ENCODE data around the gene TUT7. TPM values are rescaled to one million over a fixed set of nuclear protein-coding genes. Genes with fewer than 3 reads are reported as not detected.

TUT7 gene
- total and polyA plus RNA-seq, 2 experiments from 2014 or later, result 21.4 to 23.8 TPM

DNA sequence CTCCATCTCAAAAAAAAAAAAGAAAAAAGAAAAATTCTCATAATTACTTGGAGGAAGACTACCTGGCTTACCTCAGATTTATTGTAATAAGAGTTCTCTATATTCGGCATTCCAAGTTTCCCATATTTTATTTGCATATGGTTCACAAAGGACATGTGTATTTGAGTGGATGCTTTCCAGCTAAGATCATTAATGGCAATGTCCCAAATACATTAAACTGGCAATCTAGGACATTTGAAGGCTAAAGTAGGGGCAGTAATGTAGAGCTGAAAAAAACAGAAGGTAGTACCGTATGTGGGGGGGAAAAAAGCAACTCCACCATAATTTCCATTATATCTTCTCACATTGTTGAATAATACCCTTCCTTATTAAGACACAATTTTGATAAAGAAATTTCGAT, 4.9 kb downstream of the TUT7 start:
- H3K36me3 Mint-ChIP-seq (ENCODE audit: low read depth), result peaks cover 31% of the 10 kb centered on the region
- H3K27me3 Mint-ChIP-seq (ENCODE audit: insufficient read depth, low read depth, poor library complexity), result no peaks in the 10 kb centered on the region
- no peak for DNase-seq (ENCODE audit: low spot score)
- H2AFZ ChIP-seq, result no peak overlapping the region
- H3K4me2 ChIP-seq, result no peak overlapping the region
- no peak overlapping the region for H3K27ac Mint-ChIP-seq
- peaks cover 12% of the 10 kb centered on the region; the same call in 1 of the 2 replicates for H3K36me3 ChIP-seq (ENCODE audit: insufficient read depth)
- H3K27me3 ChIP-seq (ENCODE audit: insufficient read depth), result no peaks in the 10 kb centered on the region
- peaks cover 13% of the 10 kb centered on the region for H3K4me1 Mint-ChIP-seq
- H3K4me3 Mint-ChIP-seq, result no peak overlapping the region
- peaks cover 13% of the 10 kb centered on the region for H4K20me1 ChIP-seq (replicated peaks; ENCODE audit: insufficient read depth)
- H3K9me3 Mint-ChIP-seq, result no peaks in the 10 kb centered on the region
- peaks cover 11% of the 10 kb centered on the region for H3K4me1 ChIP-seq (ENCODE audit: insufficient read depth)
- H3K9me2 ChIP-seq (ENCODE audit: insufficient read depth), result no peaks in the 10 kb centered on the region
- TF ChIP-seq, protein P1, sequence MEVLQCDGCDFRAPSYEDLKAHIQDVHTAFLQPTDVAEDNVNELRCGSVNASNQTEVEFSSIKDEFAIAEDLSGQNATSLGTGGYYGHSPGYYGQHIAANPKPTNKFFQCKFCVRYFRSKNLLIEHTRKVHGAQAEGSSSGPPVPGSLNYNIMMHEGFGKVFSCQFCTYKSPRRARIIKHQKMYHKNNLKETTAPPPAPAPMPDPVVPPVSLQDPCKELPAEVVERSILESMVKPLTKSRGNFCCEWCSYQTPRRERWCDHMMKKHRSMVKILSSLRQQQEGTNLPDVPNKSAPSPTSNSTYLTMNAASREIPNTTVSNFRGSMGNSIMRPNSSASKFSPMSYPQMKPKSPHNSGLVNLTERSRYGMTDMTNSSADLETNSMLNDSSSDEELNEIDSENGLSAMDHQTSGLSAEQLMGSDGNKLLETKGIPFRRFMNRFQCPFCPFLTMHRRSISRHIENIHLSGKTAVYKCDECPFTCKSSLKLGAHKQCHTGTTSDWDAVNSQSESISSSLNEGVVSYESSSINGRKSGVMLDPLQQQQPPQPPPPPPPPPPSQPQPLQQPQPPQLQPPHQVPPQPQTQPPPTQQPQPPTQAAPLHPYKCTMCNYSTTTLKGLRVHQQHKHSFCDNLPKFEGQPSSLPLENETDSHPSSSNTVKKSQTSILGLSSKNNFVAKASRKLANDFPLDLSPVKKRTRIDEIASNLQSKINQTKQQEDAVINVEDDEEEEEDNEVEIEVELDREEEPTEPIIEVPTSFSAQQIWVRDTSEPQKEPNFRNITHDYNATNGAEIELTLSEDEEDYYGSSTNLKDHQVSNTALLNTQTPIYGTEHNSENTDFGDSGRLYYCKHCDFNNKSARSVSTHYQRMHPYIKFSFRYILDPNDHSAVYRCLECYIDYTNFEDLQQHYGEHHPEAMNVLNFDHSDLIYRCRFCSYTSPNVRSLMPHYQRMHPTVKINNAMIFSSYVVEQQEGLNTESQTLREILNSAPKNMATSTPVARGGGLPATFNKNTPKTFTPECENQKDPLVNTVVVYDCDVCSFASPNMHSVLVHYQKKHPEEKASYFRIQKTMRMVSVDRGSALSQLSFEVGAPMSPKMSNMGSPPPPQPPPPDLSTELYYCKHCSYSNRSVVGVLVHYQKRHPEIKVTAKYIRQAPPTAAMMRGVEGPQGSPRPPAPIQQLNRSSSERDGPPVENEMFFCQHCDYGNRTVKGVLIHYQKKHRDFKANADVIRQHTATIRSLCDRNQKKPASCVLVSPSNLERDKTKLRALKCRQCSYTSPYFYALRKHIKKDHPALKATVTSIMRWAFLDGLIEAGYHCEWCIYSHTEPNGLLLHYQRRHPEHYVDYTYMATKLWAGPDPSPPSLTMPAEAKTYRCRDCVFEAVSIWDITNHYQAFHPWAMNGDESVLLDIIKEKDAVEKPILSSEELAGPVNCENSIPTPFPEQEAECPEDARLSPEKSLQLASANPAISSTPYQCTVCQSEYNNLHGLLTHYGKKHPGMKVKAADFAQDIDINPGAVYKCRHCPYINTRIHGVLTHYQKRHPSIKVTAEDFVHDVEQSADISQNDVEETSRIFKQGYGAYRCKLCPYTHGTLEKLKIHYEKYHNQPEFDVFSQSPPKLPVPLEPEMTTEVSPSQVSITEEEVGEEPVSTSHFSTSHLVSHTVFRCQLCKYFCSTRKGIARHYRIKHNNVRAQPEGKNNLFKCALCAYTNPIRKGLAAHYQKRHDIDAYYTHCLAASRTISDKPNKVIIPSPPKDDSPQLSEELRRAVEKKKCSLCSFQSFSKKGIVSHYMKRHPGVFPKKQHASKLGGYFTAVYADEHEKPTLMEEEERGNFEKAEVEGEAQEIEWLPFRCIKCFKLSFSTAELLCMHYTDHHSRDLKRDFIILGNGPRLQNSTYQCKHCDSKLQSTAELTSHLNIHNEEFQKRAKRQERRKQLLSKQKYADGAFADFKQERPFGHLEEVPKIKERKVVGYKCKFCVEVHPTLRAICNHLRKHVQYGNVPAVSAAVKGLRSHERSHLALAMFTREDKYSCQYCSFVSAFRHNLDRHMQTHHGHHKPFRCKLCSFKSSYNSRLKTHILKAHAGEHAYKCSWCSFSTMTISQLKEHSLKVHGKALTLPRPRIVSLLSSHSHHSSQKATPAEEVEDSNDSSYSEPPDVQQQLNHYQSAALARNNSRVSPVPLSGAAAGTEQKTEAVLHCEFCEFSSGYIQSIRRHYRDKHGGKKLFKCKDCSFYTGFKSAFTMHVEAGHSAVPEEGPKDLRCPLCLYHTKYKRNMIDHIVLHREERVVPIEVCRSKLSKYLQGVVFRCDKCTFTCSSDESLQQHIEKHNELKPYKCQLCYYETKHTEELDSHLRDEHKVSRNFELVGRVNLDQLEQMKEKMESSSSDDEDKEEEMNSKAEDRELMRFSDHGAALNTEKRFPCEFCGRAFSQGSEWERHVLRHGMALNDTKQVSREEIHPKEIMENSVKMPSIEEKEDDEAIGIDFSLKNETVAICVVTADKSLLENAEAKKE (CRISPR knock-in tag; IDR thresholded peaks at IDR 0.05), result no peak
- TF ChIP-seq JUNB (IDR thresholded peaks at IDR 0.05; ENCODE audit: unreplicated experiment), result no peak
- no peak for TF ChIP-seq EZH2 (IDR thresholded peaks at IDR 0.05; ENCODE audit: low read depth, unreplicated experiment)
- TF ChIP-seq ZNF114 (CRISPR knock-in tag; IDR thresholded peaks at IDR 0.05), result no peak
- TF ChIP-seq, protein P2, sequence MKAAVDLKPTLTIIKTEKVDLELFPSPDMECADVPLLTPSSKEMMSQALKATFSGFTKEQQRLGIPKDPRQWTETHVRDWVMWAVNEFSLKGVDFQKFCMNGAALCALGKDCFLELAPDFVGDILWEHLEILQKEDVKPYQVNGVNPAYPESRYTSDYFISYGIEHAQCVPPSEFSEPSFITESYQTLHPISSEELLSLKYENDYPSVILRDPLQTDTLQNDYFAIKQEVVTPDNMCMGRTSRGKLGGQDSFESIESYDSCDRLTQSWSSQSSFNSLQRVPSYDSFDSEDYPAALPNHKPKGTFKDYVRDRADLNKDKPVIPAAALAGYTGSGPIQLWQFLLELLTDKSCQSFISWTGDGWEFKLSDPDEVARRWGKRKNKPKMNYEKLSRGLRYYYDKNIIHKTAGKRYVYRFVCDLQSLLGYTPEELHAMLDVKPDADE (IDR thresholded peaks at IDR 0.05), result no peak
- no peak for TF ChIP-seq EZH2phosphoT487 (IDR thresholded peaks at IDR 0.05; ENCODE audit: unreplicated experiment)
- TF ChIP-seq NANOG (IDR thresholded peaks at IDR 0.05; ENCODE audit: borderline replicate concordance), result no peak
- TF ChIP-seq POLR2AphosphoS5 (IDR thresholded peaks at IDR 0.05; ENCODE audit: low read depth), result no peak
- TF ChIP-seq, protein P3, sequence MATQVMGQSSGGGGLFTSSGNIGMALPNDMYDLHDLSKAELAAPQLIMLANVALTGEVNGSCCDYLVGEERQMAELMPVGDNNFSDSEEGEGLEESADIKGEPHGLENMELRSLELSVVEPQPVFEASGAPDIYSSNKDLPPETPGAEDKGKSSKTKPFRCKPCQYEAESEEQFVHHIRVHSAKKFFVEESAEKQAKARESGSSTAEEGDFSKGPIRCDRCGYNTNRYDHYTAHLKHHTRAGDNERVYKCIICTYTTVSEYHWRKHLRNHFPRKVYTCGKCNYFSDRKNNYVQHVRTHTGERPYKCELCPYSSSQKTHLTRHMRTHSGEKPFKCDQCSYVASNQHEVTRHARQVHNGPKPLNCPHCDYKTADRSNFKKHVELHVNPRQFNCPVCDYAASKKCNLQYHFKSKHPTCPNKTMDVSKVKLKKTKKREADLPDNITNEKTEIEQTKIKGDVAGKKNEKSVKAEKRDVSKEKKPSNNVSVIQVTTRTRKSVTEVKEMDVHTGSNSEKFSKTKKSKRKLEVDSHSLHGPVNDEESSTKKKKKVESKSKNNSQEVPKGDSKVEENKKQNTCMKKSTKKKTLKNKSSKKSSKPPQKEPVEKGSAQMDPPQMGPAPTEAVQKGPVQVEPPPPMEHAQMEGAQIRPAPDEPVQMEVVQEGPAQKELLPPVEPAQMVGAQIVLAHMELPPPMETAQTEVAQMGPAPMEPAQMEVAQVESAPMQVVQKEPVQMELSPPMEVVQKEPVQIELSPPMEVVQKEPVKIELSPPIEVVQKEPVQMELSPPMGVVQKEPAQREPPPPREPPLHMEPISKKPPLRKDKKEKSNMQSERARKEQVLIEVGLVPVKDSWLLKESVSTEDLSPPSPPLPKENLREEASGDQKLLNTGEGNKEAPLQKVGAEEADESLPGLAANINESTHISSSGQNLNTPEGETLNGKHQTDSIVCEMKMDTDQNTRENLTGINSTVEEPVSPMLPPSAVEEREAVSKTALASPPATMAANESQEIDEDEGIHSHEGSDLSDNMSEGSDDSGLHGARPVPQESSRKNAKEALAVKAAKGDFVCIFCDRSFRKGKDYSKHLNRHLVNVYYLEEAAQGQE (IDR thresholded peaks at IDR 0.05; ENCODE audit: unreplicated experiment), result no peak
- no peak overlapping the region for H3K27ac ChIP-seq (ENCODE audit: low read depth)
- peaks cover 77% of the 10 kb centered on the region for H3K79me2 ChIP-seq (replicated peaks; ENCODE audit: insufficient read depth)
- H3F3A ChIP-seq (replicated peaks; ENCODE audit: low read depth), result no peaks in the 10 kb centered on the region; the same call in 1 of the 2 replicates
- no peak overlapping the region for H3K4me3 ChIP-seq
- no peak for ATAC-seq

Measured in GM23338 (cell line).